Activated naive CD4-positive, alpha-beta T cell treated with anti-CD3 and anti-CD28 coated beads, Interleukin-2, amount 50 U/mL, for 24 hours (primary cell): ENCODE results near the gene MTMR2.
A peak's percentile ranks its signal among the peaks of the same experiment; 100 is the strongest.
"Not testable (repeated sequence)": the region's sequence is repeated elsewhere in the genome, so short reads cannot be mapped to it uniquely, and the experiment has no call there.

Experiments used
- H3K27ac Mint-ChIP-seq: one replicate; pipeline ENCODE4 v1.8.0; 2021; ENCODE audit warnings: mild to moderate bottlenecking, mixed read lengths
- H3K27me3 Mint-ChIP-seq: one replicate; pipeline ENCODE4 v1.8.0; 2021; ENCODE audit warnings: mixed read lengths
- H3K36me3 Mint-ChIP-seq: one replicate; pipeline ENCODE4 v1.8.0; 2021; ENCODE audit warnings: mixed read lengths
- H3K4me1 Mint-ChIP-seq: one replicate; pipeline ENCODE4 v1.8.0; 2021; ENCODE audit warnings: mixed read lengths
- H3K4me3 Mint-ChIP-seq: one replicate; pipeline ENCODE4 v1.8.0; 2021; ENCODE audit warnings: mild to moderate bottlenecking, mixed read lengths
- H3K9me3 Mint-ChIP-seq: one replicate; pipeline ENCODE4 v1.8.0; 2021; ENCODE audit warnings: mixed read lengths

Gene MTMR2

GRCh38 chr11:95829580-95830259 is 94.2 kb downstream of the MTMR2 start:
- H3K4me3 Mint-ChIP-seq = no peak overlapping the region
- H3K27ac Mint-ChIP-seq = peak overlapping the region; percentile 46
- peaks cover 19% of the 10 kb centered on the region for H3K36me3 Mint-ChIP-seq
- no peaks in the 10 kb centered on the region for H3K27me3 Mint-ChIP-seq
- peaks cover 15% of the 10 kb centered on the region for H3K4me1 Mint-ChIP-seq
- no peaks in the 10 kb centered on the region for H3K9me3 Mint-ChIP-seq

- Mint-ChIP-seq H3K27ac (no peak overlapping the region), H3K4me3 (no peak overlapping the region), H3K36me3 (peaks cover 16% of the 10 kb centered on the region), H3K4me1 (peaks cover 15% of the 10 kb centered on the region), H3K27me3 (no peaks in the 10 kb centered on the region), H3K9me3 (no peaks in the 10 kb centered on the region)
Observed at GRCh38 chr11:95827696-95828095, 96.2 kb downstream of the MTMR2 start.

GRCh38 chr11:95821640-95822039 is 102.3 kb downstream of the MTMR2 start:
- Mint-ChIP-seq H3K27ac (peak overlapping the region; percentile 25), H3K36me3 (peaks cover 17% of the 10 kb centered on the region), H3K4me3 (no peak overlapping the region), H3K4me1 (peaks cover 3% of the 10 kb centered on the region), H3K27me3 (no peaks in the 10 kb centered on the region), H3K9me3 (no peaks in the 10 kb centered on the region)

- H3K4me1 Mint-ChIP-seq = peaks cover 4% of the 10 kb centered on the region
Observed at GRCh38 chr11:95816037-95816436, 107.9 kb downstream of the MTMR2 start.

GRCh38 chr11:95811052-95811451 is 112.9 kb downstream of the MTMR2 start:
- H3K27ac Mint-ChIP-seq, H3K4me3 Mint-ChIP-seq, H3K27me3 Mint-ChIP-seq, H3K9me3 Mint-ChIP-seq, H3K4me1 Mint-ChIP-seq: not testable (repeated sequence)
- H3K36me3 Mint-ChIP-seq = peaks cover 10% of the 10 kb centered on the region

More at GRCh38 chr11:95816037-95816436, 107.9 kb downstream of the MTMR2 start:
- peaks cover 12% of the 10 kb centered on the region for H3K36me3 Mint-ChIP-seq
- H3K27me3 Mint-ChIP-seq = no peaks in the 10 kb centered on the region
- no peak overlapping the region for H3K27ac Mint-ChIP-seq
- no peaks in the 10 kb centered on the region for H3K9me3 Mint-ChIP-seq
- no peak overlapping the region for H3K4me3 Mint-ChIP-seq

- not testable (repeated sequence) for H3K27ac Mint-ChIP-seq, H3K27me3 Mint-ChIP-seq, H3K9me3 Mint-ChIP-seq, H3K4me3 Mint-ChIP-seq, H3K4me1 Mint-ChIP-seq
- peaks cover 14% of the 10 kb centered on the region for H3K36me3 Mint-ChIP-seq
Observed at GRCh38 chr11:95806464-95806863, 117.4 kb downstream of the MTMR2 start.

- Mint-ChIP-seq H3K27me3 (no peaks in the 10 kb centered on the region), H3K9me3 (no peaks in the 10 kb centered on the region), H3K27ac (no peak overlapping the region), H3K36me3 (peaks cover 15% of the 10 kb centered on the region), H3K4me1 (no peaks in the 10 kb centered on the region), H3K4me3 (no peak overlapping the region)
Observed at GRCh38 chr11:95805869-95806268, 118.0 kb downstream of the MTMR2 start.

GRCh38 chr11:95803973-95804372 is 119.9 kb downstream of the MTMR2 start:
- no peaks in the 10 kb centered on the region for H3K9me3 Mint-ChIP-seq
- no peak overlapping the region for H3K27ac Mint-ChIP-seq
- H3K36me3 Mint-ChIP-seq = peaks cover 23% of the 10 kb centered on the region
- no peaks in the 10 kb centered on the region for H3K27me3 Mint-ChIP-seq
- no peak overlapping the region for H3K4me3 Mint-ChIP-seq
- H3K4me1 Mint-ChIP-seq = peaks cover 7% of the 10 kb centered on the region

- H3K4me3 Mint-ChIP-seq = no peak overlapping the region
- peaks cover 7% of the 10 kb centered on the region for H3K4me1 Mint-ChIP-seq
- no peaks in the 10 kb centered on the region for H3K27me3 Mint-ChIP-seq
- no peak overlapping the region for H3K27ac Mint-ChIP-seq
- H3K36me3 Mint-ChIP-seq = peaks cover 23% of the 10 kb centered on the region
- H3K9me3 Mint-ChIP-seq = no peaks in the 10 kb centered on the region
Observed at GRCh38 chr11:95802806-95803205, 121.1 kb downstream of the MTMR2 start.

- no peak overlapping the region for H3K4me3 Mint-ChIP-seq
- no peaks in the 10 kb centered on the region for H3K27me3 Mint-ChIP-seq
- H3K9me3 Mint-ChIP-seq = no peaks in the 10 kb centered on the region
- peaks cover 24% of the 10 kb centered on the region for H3K36me3 Mint-ChIP-seq
- no peak overlapping the region for H3K27ac Mint-ChIP-seq
- H3K4me1 Mint-ChIP-seq = peaks cover 18% of the 10 kb centered on the region
Observed at GRCh38 chr11:95800438-95800837, 123.5 kb downstream of the MTMR2 start.

- H3K27me3 Mint-ChIP-seq = no peaks in the 10 kb centered on the region
- H3K4me1 Mint-ChIP-seq = peaks cover 27% of the 10 kb centered on the region
- H3K36me3 Mint-ChIP-seq = peaks cover 24% of the 10 kb centered on the region
- no peak overlapping the region for H3K27ac Mint-ChIP-seq
- no peaks in the 10 kb centered on the region for H3K9me3 Mint-ChIP-seq
- no peak overlapping the region for H3K4me3 Mint-ChIP-seq
Observed at GRCh38 chr11:95799546-95799945, 124.4 kb downstream of the MTMR2 start.

GRCh38 chr11:95796501-95796900 is 127.4 kb downstream of the MTMR2 start:
- H3K36me3 Mint-ChIP-seq = peaks cover 21% of the 10 kb centered on the region
- no peaks in the 10 kb centered on the region for H3K27me3 Mint-ChIP-seq
- H3K4me1 Mint-ChIP-seq = peaks cover 56% of the 10 kb centered on the region
- H3K9me3 Mint-ChIP-seq = no peaks in the 10 kb centered on the region
- H3K27ac Mint-ChIP-seq = no peak overlapping the region
- no peak overlapping the region for H3K4me3 Mint-ChIP-seq

- Mint-ChIP-seq H3K4me1 (peaks cover 62% of the 10 kb centered on the region), H3K27ac (no peak overlapping the region), H3K36me3 (peaks cover 19% of the 10 kb centered on the region), H3K27me3 (no peaks in the 10 kb centered on the region), H3K4me3 (no peak overlapping the region), H3K9me3 (no peaks in the 10 kb centered on the region)
Observed at GRCh38 chr11:95795627-95796295, 128.1 kb downstream of the MTMR2 start.

GRCh38 chr11:95794086-95794485 is 129.8 kb downstream of the MTMR2 start:
- Mint-ChIP-seq H3K4me3 (no peak overlapping the region), H3K27me3 (no peaks in the 10 kb centered on the region), H3K27ac (peak overlapping the region; percentile 46), H3K9me3 (no peaks in the 10 kb centered on the region), H3K4me1 (peaks cover 56% of the 10 kb centered on the region), H3K36me3 (peaks cover 8% of the 10 kb centered on the region)

GRCh38 chr11:95793116-95793515 is 130.8 kb downstream of the MTMR2 start:
- H3K36me3 Mint-ChIP-seq = peaks cover 8% of the 10 kb centered on the region
- H3K4me3 Mint-ChIP-seq = peak overlapping the region; percentile 20
- no peak overlapping the region for H3K27ac Mint-ChIP-seq
- H3K4me1 Mint-ChIP-seq = peaks cover 62% of the 10 kb centered on the region
- H3K9me3 Mint-ChIP-seq = no peaks in the 10 kb centered on the region
- no peaks in the 10 kb centered on the region for H3K27me3 Mint-ChIP-seq

GRCh38 chr11:95792700-95793099 is 131.2 kb downstream of the MTMR2 start:
- Mint-ChIP-seq H3K9me3 (no peaks in the 10 kb centered on the region), H3K27me3 (no peaks in the 10 kb centered on the region), H3K4me1 (peaks cover 66% of the 10 kb centered on the region), H3K4me3 (peak overlapping the region; percentile 20), H3K27ac (no peak overlapping the region), H3K36me3 (peaks cover 8% of the 10 kb centered on the region)
